Panc1 (cell line): Measurements from ENCODE around the gene APOBEC3G.

Experiments
- POLR2AphosphoS5 ChIP-seq: IDR thresholded peaks from 2 replicates; pipeline ENCODE4 v1.6.1; 2012; ENCODE audit warnings: mild to moderate bottlenecking, low read depth, low read length, moderate library complexity
- SIN3A ChIP-seq: IDR thresholded peaks from 2 replicates; pipeline ENCODE4 v1.6.1; 2012; ENCODE audit warnings: low read depth, mild to moderate bottlenecking, low read length, moderate library complexity, borderline replicate concordance; ENCODE audit not compliant: insufficient read depth
- TF ChIP-seq, protein P1 (sequence below): fragments of 450-650 bp; IDR thresholded peaks from 2 replicates; pipeline ENCODE4 v1.5.1; 2017; ENCODE audit warnings: mild to moderate bottlenecking

DNA sequence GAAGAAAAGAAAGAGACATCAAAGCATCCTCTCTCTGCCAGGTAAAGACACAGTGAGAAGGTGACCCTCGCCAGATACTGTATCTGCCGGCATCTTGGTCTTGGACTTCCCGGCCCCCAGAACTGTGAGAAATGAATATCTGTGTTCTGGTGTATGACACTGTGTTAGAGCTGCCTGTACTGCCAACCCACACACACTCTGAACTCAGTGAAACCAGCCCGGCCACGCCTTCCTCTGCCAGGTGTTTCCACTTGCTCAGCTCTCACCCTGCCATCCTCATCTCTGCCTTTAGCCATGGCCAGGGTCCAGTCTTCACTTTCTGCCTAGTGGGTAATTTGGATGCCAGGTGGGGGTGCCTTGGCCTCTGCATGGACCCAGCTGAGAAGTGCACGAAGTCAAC is 51.4 kb downstream of the APOBEC3G start:
- TF ChIP-seq, protein P1, sequence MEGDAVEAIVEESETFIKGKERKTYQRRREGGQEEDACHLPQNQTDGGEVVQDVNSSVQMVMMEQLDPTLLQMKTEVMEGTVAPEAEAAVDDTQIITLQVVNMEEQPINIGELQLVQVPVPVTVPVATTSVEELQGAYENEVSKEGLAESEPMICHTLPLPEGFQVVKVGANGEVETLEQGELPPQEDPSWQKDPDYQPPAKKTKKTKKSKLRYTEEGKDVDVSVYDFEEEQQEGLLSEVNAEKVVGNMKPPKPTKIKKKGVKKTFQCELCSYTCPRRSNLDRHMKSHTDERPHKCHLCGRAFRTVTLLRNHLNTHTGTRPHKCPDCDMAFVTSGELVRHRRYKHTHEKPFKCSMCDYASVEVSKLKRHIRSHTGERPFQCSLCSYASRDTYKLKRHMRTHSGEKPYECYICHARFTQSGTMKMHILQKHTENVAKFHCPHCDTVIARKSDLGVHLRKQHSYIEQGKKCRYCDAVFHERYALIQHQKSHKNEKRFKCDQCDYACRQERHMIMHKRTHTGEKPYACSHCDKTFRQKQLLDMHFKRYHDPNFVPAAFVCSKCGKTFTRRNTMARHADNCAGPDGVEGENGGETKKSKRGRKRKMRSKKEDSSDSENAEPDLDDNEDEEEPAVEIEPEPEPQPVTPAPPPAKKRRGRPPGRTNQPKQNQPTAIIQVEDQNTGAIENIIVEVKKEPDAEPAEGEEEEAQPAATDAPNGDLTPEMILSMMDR, result no peak
- no peak for TF ChIP-seq SIN3A
- TF ChIP-seq POLR2AphosphoS5, result no peak
